Thoracic aorta (tissue), 2 donors: ENCODE data around the gene DCTN4. TPM values are rescaled to one million over a fixed set of nuclear protein-coding genes. Genes with fewer than 3 reads are reported as not detected.

Experiments used
- ATAC-seq: fragments of 150-250 bp; one replicate; pipeline ENCODE4 v1.8.0; 2017; ENCODE audit warnings: low read depth; ENCODE audit not compliant: insufficient number of reproducible peaks, low FRiP score
- DNase-seq: peaks from one replicate; pipeline ENCODE4 v3.0.0-alpha.2; 2020; ENCODE audit warnings: low spot score
- H3K27ac ChIP-seq, 2 donors: fragments of 200-600 bp; sonication (generic); 1 replicate in 1 of 2; 2 replicates in 1 of 2; pipeline ENCODE4 v1.5.1; 2016; ENCODE audit warnings: mild to moderate bottlenecking in 2 of 2, moderate library complexity in 2 of 2
- H3K27me3 ChIP-seq: fragments of 200-600 bp; sonication (generic); replicated peaks from 2 replicates; pipeline ENCODE4 v1.6.0; 2016; ENCODE audit warnings: mild to moderate bottlenecking; ENCODE audit not compliant: insufficient read depth
- H3K36me3 ChIP-seq: fragments of 200-600 bp; sonication (generic); one replicate; pipeline ENCODE4 v1.5.1; 2016
- H3K4me1 ChIP-seq, 2 donors: fragments of 200-600 bp; sonication (generic); 1 replicate in 1 of 2; 2 replicates in 1 of 2; pipeline versions ENCODE4 v1.5.1 to v1.6.0; 2016; ENCODE audit warnings: low read depth in 2 of 2, mild to moderate bottlenecking in 1 of 2; ENCODE audit not compliant: control insufficient read depth in 1 of 2
- H3K4me3 ChIP-seq: fragments of 200-600 bp; sonication (generic); 2 replicates; pipeline ENCODE4 v1.5.1; 2016; ENCODE audit warnings: mild to moderate bottlenecking
- H3K9me3 ChIP-seq: fragments of 200-600 bp; sonication (generic); 2 replicates; pipeline ENCODE4 v1.5.1; 2016
- CTCF ChIP-seq: fragments of 200-600 bp; sonication (generic); IDR thresholded peaks from one replicate; pipeline ENCODE4 v1.5.1; 2019; ENCODE audit warnings: antibody characterized with exemption
- total RNA-seq, 2 donors: library from RNA; depleted of rRNA; stranded (reverse); fragments of >200 nt; gene quantifications; one replicate each; pipeline versions ENCODE4 v1.1.0 to v1.2.3, GENCODE V29; 2016

Gene DCTN4
- total RNA-seq, 2 donors from 2014 or later = 37.9 to 49.0 TPM

GRCh38 chr5:150658699-150659265, 100.0 kb downstream of the DCTN4 start:
- Histone ChIP-seq H3K9me3 (no peaks in the 10 kb centered on the region), H3K4me3 (no peak overlapping the region), H3K36me3 (no peaks in the 10 kb centered on the region), H3K27ac (peak overlapping the region; percentile 74 to 79), H3K27me3 (no peaks in the 10 kb centered on the region), H3K4me1 (peaks cover 10 to 65% of the 10 kb centered on the region in 2 donors)
- no peak for TF ChIP-seq CTCF
- ATAC-seq (no peak), DNase-seq (no peak)

Other genes starting within 250 kb of the DCTN4 start
- 100 to 1,000 TPM; 191 to 226 TPM for gene SYNPO, start 118.4 kb downstream of the DCTN4 start, total RNA-seq
- 1 to 10 TPM in 1 of 2 donors, under 1 TPM in 1; 0.81 to 2.8 TPM for gene MYOZ3, start 97.8 kb downstream of the DCTN4 start, total RNA-seq
- gene RBM22, start 58.0 kb downstream of the DCTN4 start, total RNA-seq = 10 to 100 TPM; 37.8 to 46.5 TPM
- gene SMIM3, start 19.7 kb upstream of the DCTN4 start, total RNA-seq = 10 to 100 TPM; 28.4 to 46.4 TPM
- not detected for gene IRGM, start 87.5 kb upstream of the DCTN4 start, total RNA-seq
- gene ZNF300, start 146.0 kb upstream of the DCTN4 start, total RNA-seq = 1 to 10 TPM; 3.8 to 8.0 TPM